ENCODE results near the gene SLC22A23.

SLC22A23 gene

DNA sequence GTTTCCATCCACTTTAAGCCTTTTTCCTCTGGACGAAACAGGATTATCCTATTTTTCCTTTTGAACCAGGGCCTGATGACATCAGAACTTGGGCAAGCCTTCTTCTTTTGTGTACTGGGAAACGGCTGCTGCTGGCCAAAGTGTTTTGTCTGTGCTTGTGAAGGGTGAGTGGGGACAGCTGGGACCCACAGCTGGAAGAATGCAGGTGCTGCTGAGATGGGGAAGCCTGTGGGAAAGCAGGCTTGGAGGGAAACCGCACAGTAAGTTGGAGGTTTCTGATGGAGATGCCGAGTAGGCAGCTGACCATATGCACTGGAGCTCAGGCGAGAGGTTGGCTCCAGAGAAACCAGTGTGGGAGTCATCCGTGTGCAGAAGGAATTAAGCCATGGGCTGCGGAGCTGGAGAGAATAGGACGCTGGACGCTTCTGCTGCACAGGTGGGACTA, 206.6 kb downstream of the SLC22A23 start:
- H3K27me3 ChIP-seq (ENCODE audit: insufficient read depth, low read length, poor library complexity) = peaks cover 7% of the 10 kb centered on the region
- H4K20me1 ChIP-seq (ENCODE audit: insufficient read depth, low read length) = no peaks in the 10 kb centered on the region
- H3K4me2 ChIP-seq (ENCODE audit: insufficient read depth, low read length) = no peak overlapping the region
- TF ChIP-seq, protein P1, sequence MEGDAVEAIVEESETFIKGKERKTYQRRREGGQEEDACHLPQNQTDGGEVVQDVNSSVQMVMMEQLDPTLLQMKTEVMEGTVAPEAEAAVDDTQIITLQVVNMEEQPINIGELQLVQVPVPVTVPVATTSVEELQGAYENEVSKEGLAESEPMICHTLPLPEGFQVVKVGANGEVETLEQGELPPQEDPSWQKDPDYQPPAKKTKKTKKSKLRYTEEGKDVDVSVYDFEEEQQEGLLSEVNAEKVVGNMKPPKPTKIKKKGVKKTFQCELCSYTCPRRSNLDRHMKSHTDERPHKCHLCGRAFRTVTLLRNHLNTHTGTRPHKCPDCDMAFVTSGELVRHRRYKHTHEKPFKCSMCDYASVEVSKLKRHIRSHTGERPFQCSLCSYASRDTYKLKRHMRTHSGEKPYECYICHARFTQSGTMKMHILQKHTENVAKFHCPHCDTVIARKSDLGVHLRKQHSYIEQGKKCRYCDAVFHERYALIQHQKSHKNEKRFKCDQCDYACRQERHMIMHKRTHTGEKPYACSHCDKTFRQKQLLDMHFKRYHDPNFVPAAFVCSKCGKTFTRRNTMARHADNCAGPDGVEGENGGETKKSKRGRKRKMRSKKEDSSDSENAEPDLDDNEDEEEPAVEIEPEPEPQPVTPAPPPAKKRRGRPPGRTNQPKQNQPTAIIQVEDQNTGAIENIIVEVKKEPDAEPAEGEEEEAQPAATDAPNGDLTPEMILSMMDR (IDR thresholded peaks at IDR 0.05; ENCODE audit: borderline replicate concordance, extremely low read depth, low read length, poor library complexity, severe bottlenecking) = no peak
- no peak for TF ChIP-seq EZH2 (IDR thresholded peaks at IDR 0.05; ENCODE audit: borderline replicate concordance, low read depth, low read length, severe bottlenecking)
- no peak for DNase-seq
- H2AFZ ChIP-seq (ENCODE audit: low read depth, low read length) = no peak overlapping the region
- H3K9me3 ChIP-seq (ENCODE audit: insufficient read depth, low read length, severe bottlenecking) = no peaks in the 10 kb centered on the region
- no peaks in the 10 kb centered on the region for H3K36me3 ChIP-seq (ENCODE audit: insufficient read depth, low read length)
- no peak overlapping the region for H3K27ac ChIP-seq (ENCODE audit: low read length)
- H3K9ac ChIP-seq (ENCODE audit: low read depth, low read length) = no peak overlapping the region
- ATAC-seq (ENCODE audit: insufficient read depth, low read depth) = no peak
- H3K4me3 ChIP-seq (ENCODE audit: low read depth in 1 of 2, low read length in 2 of 2) = no peak overlapping the region
- H3K79me2 ChIP-seq (ENCODE audit: insufficient read depth, low read length) = no peaks in the 10 kb centered on the region
- H3K4me1 ChIP-seq (ENCODE audit: insufficient read depth, low read length) = peaks cover 9% of the 10 kb centered on the region

DNA sequence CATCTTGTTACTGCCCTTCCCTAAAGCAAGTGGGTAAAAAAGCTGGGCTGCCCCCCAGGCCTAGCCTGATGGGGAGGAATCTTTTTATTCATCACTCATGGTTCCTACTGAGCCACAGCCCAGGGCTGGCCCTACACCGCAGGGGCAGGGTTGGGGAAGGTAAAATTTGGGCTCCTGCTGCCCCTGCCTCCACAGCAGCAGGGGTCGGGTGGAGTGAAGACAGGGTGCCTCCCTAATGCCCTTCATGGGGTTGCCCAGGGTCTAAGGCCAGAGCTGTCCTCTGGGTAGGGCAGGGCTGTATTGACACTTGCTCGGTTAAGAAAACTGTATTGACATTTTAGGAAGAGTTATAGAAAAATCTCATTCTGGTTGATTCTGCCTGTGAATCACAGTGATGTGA, 207.0 kb downstream of the SLC22A23 start:
- no peak overlapping the region for H3K9ac ChIP-seq (ENCODE audit: low read depth, low read length)
- no peak overlapping the region for H3K4me3 ChIP-seq (ENCODE audit: low read depth in 1 of 2, low read length in 2 of 2)
- no peak overlapping the region for H2AFZ ChIP-seq (ENCODE audit: low read depth, low read length)
- peaks cover 9% of the 10 kb centered on the region for H3K4me1 ChIP-seq (ENCODE audit: insufficient read depth, low read length)
- no peak for ATAC-seq (ENCODE audit: insufficient read depth, low read depth)
- no peaks in the 10 kb centered on the region for H3K79me2 ChIP-seq (ENCODE audit: insufficient read depth, low read length)
- H4K20me1 ChIP-seq (ENCODE audit: insufficient read depth, low read length) = no peaks in the 10 kb centered on the region
- no peak overlapping the region for H3K27ac ChIP-seq (ENCODE audit: low read length)
- H3K9me3 ChIP-seq (ENCODE audit: insufficient read depth, low read length, severe bottlenecking) = no peaks in the 10 kb centered on the region
- peaks cover 7% of the 10 kb centered on the region for H3K27me3 ChIP-seq (ENCODE audit: insufficient read depth, low read length, poor library complexity)
- no peak overlapping the region for H3K4me2 ChIP-seq (ENCODE audit: insufficient read depth, low read length)
- H3K36me3 ChIP-seq (ENCODE audit: insufficient read depth, low read length) = no peaks in the 10 kb centered on the region
- no peak for DNase-seq
- TF ChIP-seq, protein P1 (IDR thresholded peaks at IDR 0.05; ENCODE audit: borderline replicate concordance, extremely low read depth, low read length, poor library complexity, severe bottlenecking) = no peak
- no peak for TF ChIP-seq EZH2 (IDR thresholded peaks at IDR 0.05; ENCODE audit: borderline replicate concordance, low read depth, low read length, severe bottlenecking)

DNA sequence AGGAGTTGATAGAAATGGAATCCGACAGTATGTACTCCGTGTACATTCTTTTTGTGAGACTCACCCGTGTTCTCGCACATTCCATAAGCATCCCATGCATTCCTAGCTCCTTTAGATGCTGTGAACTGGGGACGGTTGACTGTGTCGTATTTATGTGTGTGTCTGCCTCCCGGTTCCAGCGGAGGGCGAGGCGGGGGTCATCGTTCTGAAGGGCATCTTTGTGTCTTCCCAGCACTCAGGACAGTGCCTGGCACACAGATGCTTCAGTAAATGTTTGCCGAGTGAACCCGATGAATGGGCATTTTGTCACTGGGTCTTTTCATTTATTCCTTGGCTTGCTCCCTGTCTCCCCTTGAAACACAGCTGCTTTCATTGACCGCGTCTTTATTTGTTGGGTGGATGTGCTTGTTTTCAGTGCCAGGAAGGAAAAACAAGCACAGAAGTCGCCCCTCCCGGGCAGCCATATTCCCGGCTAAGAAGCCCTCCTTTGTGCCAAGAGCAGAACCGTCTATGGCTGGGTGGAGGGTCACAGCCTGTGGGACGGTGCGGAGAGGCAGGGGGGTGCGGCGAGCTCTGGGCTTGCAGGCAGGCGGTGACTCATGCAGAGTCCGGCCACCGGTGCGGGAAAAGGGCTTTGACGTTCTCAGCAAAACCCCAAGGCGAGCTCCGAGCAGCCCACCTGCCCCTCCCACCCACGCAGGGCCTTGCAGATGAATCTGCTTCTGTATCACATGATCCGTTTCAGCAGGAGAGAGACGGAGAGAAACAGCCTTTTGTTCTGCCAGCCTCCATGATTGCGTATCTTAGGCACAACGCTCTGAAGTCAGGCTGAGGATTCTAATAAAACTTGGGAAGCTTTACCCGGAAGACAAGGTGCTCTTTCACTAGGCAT, 209.3 kb downstream of the SLC22A23 start:
- no peak for DNase-seq
- peaks cover 9% of the 10 kb centered on the region for H3K4me1 ChIP-seq (ENCODE audit: insufficient read depth, low read length)
- H3K4me2 ChIP-seq (ENCODE audit: insufficient read depth, low read length) = no peak overlapping the region
- H3K4me3 ChIP-seq (ENCODE audit: low read depth in 1 of 2, low read length in 2 of 2) = no peak overlapping the region
- TF ChIP-seq, protein P1 (IDR thresholded peaks at IDR 0.05; ENCODE audit: borderline replicate concordance, extremely low read depth, low read length, poor library complexity, severe bottlenecking) = no peak
- no peak for TF ChIP-seq EZH2 (IDR thresholded peaks at IDR 0.05; ENCODE audit: borderline replicate concordance, low read depth, low read length, severe bottlenecking)
- no peak overlapping the region for H2AFZ ChIP-seq (ENCODE audit: low read depth, low read length)
- H3K27ac ChIP-seq (ENCODE audit: low read length) = no peak overlapping the region
- H3K27me3 ChIP-seq (ENCODE audit: insufficient read depth, low read length, poor library complexity) = peaks cover 14% of the 10 kb centered on the region
- no peaks in the 10 kb centered on the region for H4K20me1 ChIP-seq (ENCODE audit: insufficient read depth, low read length)
- H3K9me3 ChIP-seq (ENCODE audit: insufficient read depth, low read length, severe bottlenecking) = no peaks in the 10 kb centered on the region
- H3K36me3 ChIP-seq (ENCODE audit: insufficient read depth, low read length) = no peaks in the 10 kb centered on the region
- H3K9ac ChIP-seq (ENCODE audit: low read depth, low read length) = no peak overlapping the region
- H3K79me2 ChIP-seq (ENCODE audit: insufficient read depth, low read length) = no peaks in the 10 kb centered on the region
- no peak for ATAC-seq (ENCODE audit: insufficient read depth, low read depth)

All from DND-41 (cell line).